22Rv1 (cell line): ENCODE measurements around the gene CD19.
"Not testable (repeated sequence)": the region's sequence is repeated elsewhere in the genome, so short reads cannot be mapped to it uniquely, and the experiment has no call there.

ENCODE experiments used
- H3K27ac ChIP-seq: fragments of 450-650 bp; 2 replicates; pipeline ENCODE4 v1.5.1; 2017
- CTCF ChIP-seq: fragments of 450-650 bp; IDR thresholded peaks from 2 replicates; pipeline ENCODE4 v1.5.1; 2017; ENCODE audit warnings: mild to moderate bottlenecking
- ZFX ChIP-seq: fragments of 450-650 bp; IDR thresholded peaks from 2 replicates; pipeline ENCODE4 v1.6.1; 2017; ENCODE audit warnings: antibody characterized with exemption, borderline replicate concordance

Gene CD19

GRCh38 chr16:28931801-28932225 is at the start of gene CD19:
Gene CD19 (plus strand): TSS chr16:28931971. CDS start chr16:28932001, 30 bp downstream.
- H3K27ac ChIP-seq, result no peak within 1 kb of the TSS
- TF ChIP-seq ZFX (no peak), CTCF (no peak)

- no peak overlapping the region for H3K27ac ChIP-seq
- no peak for TF ChIP-seq CTCF
- no peak for TF ChIP-seq ZFX
Observed at GRCh38 chr16:28882551-28883160, 49.1 kb upstream of the CD19 start.

- TF ChIP-seq ZFX (no peak), CTCF (no peak)
- no peak overlapping the region for H3K27ac ChIP-seq
Observed at GRCh38 chr16:28883221-28883996, 48.4 kb upstream of the CD19 start.

- TF ChIP-seq ZFX, result no peak
- no peak for TF ChIP-seq CTCF
Observed at GRCh38 chr16:28884045-28884444, 47.7 kb upstream of the CD19 start.

GRCh38 chr16:28886945-28887344 is 44.8 kb upstream of the CD19 start:
- H3K27ac ChIP-seq, result no peak overlapping the region
- no peak for TF ChIP-seq CTCF
- TF ChIP-seq ZFX, result no peak

More at GRCh38 chr16:28884045-28884444, 47.7 kb upstream of the CD19 start:
- no peak overlapping the region for H3K27ac ChIP-seq

- H3K27ac ChIP-seq, result not testable (repeated sequence)
Observed at GRCh38 chr16:28890355-28890754, 41.4 kb upstream of the CD19 start.

- TF ChIP-seq ZFX (no peak), CTCF (no peak)
- no peak overlapping the region for H3K27ac ChIP-seq
Observed at GRCh38 chr16:28891964-28892890, 39.5 kb upstream of the CD19 start.
